ENCODE data around the gene PPP1R13B.

DNA sequence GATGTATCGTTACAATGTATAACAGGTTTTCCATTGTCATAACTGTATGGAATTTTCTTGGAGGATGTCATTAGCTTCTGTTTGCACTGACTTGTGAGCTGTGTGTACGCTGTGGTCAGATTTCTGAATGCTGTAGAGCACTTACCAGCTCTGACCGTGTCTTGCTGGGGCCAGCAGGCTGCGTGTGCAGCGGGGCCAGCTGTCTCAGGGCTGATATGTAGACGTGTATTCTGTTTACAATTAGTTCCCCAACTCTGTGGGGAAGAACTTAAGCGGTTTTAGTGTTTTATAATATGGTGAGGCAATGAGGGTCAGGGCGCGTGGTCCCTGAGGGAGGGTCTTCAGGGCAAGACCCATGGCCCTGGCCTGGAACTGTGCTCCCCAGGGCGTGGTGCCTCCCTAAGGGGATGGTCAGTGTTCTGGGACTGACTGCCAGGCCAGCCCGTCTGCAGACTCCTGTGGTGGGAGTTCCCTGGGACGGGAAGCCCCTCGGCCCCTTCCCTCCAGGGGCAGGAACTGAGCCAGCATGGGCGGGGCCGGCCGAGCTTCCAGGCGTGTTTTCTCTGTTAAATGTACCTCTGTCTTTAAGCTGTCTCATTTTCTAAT lies 150.8 kb downstream of the PPP1R13B start:
- no peak for TF ChIP-seq CTCF (IDR thresholded peaks at IDR 0.05)
- TF ChIP-seq CHD2 (IDR thresholded peaks at IDR 0.05; ENCODE audit: low read length, partially characterized antibody), result no peak
- TF ChIP-seq SMC3 (IDR thresholded peaks at IDR 0.05), result no peak
- no peak for TF ChIP-seq POLR2A (IDR thresholded peaks at IDR 0.05; ENCODE audit: low read length)
- no peak for TF ChIP-seq MAFK (IDR thresholded peaks at IDR 0.05; ENCODE audit: partially characterized antibody)
- TF ChIP-seq, protein P1, sequence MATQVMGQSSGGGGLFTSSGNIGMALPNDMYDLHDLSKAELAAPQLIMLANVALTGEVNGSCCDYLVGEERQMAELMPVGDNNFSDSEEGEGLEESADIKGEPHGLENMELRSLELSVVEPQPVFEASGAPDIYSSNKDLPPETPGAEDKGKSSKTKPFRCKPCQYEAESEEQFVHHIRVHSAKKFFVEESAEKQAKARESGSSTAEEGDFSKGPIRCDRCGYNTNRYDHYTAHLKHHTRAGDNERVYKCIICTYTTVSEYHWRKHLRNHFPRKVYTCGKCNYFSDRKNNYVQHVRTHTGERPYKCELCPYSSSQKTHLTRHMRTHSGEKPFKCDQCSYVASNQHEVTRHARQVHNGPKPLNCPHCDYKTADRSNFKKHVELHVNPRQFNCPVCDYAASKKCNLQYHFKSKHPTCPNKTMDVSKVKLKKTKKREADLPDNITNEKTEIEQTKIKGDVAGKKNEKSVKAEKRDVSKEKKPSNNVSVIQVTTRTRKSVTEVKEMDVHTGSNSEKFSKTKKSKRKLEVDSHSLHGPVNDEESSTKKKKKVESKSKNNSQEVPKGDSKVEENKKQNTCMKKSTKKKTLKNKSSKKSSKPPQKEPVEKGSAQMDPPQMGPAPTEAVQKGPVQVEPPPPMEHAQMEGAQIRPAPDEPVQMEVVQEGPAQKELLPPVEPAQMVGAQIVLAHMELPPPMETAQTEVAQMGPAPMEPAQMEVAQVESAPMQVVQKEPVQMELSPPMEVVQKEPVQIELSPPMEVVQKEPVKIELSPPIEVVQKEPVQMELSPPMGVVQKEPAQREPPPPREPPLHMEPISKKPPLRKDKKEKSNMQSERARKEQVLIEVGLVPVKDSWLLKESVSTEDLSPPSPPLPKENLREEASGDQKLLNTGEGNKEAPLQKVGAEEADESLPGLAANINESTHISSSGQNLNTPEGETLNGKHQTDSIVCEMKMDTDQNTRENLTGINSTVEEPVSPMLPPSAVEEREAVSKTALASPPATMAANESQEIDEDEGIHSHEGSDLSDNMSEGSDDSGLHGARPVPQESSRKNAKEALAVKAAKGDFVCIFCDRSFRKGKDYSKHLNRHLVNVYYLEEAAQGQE (IDR thresholded peaks at IDR 0.05), result no peak
- no peak for TF ChIP-seq MAZ (IDR thresholded peaks at IDR 0.05; ENCODE audit: borderline replicate concordance, low read depth, low read length)
- no peak for TF ChIP-seq PHF8 (IDR thresholded peaks at IDR 0.05; ENCODE audit: borderline replicate concordance, low read depth)

Measured in A549 (cell line).